HG02938 (cell line): ENCODE results near the gene SKAP2.

Experiments used
- ATAC-seq: cut with Tn5 transposase; IDR thresholded peaks from one replicate; pipeline ENCODE4 v1.9.1; 2021; ENCODE audit warnings: mild to moderate bottlenecking, moderate library complexity; ENCODE audit not compliant: unreplicated experiment

SKAP2 gene

DNA sequence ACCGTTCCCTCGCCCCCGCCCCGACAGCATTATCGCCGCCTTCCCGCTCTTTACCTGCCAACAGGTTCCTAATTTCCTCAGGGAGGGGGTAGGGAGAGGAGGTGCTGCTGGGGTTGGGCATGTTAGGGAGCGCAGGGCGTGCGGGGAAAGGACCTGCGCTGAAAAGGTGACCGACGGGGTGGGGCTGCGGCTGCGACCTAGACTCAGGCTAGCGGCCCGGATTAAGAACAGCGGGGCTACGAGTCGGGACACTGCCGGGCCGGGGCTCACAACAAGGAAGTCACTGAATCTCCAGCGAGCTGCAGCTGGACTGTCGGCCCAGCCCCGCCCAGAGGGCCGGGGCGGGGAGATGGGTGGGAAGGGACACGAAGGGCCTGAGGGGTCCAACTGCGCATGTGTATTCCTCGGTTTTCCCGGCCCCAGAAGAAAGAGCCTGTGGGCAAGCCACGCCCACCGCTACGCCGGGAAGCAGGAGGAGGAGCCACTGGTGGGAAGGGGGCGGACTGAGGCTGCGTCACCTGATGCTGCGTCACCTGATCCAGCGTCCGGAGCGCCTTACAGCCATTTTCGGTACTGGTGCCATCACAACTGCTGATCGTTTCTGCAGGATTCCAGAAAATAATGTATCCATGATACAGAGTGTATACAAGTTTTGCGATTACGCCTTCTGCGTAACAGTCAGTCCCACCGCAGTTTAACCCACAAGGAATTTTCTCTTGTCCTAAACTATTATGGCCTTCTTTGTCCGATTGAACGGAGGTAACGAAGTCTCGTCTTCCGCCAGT lies at the start of gene SKAP2:
SKAP2 (minus strand) TSS at position 282 of the 785 bp plus-strand sequence; CDS start at position 121, 161 bp downstream.
- ATAC-seq = peak; percentile 89

DNA sequence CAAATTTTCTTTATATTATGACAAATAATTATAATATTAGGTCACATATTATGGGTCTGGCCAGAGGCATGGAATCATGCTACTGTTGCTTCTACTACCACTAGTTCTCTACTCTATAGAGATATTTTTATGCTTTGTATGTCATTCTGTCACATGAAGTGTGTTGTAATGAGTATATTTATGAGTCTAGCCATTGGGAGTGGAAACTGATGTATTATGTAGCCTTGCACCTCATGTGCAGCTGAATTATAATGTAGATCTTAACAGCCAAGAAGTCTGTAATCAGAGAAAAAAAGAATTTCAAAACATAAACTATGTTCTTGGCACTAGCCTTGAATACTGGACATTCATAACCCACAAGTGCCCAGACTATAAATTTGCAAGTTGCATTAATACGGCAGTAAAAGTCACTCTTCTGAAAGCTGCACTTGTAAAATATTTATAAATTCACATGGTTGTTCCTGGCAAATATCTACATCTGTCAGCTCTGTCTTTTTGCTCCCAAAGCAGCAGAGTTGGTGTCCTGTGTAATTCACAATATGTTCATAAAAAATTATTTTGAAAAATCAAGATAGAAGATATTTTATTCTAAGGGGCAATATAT lies 48.6 kb upstream of the SKAP2 start:
- no peak for ATAC-seq

DNA sequence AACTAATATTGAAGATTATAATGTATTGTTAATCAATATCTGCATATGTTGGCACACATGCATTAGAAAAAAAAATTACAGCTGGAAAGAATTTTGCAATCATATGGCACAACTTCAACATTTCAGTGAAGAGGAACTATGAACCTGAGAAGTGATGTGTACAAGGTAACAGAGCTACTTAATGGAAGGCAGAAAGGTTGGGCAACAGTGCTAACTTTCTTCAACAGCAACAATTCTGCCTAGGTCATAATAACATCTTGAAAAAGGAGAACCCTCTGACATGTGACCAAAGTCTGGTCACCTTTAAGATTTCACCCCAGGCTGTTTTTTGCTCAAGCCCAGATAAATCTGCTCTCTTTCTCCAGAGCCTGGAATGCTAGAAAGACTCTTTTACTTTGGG lies 47.9 kb upstream of the SKAP2 start:
- no peak for ATAC-seq

DNA sequence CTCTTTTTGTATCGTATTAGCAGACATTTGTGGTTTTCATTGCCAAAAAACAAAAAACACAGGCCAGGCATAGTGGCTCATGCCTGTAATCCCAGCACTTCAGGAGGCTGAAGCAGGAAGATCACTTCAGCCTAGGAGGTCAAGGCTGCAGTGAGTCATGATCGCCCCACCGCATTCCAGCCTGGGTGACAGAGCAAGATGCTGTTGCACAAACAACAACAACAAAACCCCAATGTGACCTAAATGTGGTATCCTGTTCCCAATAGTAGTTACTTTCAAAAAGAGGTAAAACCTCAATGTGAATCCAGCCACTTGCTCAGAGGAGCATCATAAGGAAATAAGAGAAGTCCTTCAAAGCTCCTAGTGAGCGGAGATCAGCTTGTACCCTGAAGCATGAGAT lies 45.8 kb upstream of the SKAP2 start:
- no peak for ATAC-seq

DNA sequence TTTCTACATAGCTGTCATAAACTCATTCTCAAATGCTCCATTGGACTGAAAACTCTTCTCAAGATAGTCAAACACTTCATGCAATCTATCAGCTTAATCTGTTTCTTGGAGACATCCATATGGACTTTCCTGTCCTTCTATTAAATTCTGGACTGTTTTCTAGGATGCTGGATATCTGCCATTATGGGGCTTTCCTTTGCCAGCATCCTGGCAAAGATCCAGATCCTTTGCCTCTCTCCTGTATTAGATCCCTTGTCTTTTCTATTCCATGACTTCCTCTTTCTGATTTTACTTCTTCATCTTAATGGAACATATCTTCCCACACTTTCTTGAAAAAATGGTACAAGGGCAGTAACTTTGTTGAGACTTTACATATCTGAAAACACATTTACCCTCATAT lies 35.9 kb upstream of the SKAP2 start:
- no peak for ATAC-seq

DNA sequence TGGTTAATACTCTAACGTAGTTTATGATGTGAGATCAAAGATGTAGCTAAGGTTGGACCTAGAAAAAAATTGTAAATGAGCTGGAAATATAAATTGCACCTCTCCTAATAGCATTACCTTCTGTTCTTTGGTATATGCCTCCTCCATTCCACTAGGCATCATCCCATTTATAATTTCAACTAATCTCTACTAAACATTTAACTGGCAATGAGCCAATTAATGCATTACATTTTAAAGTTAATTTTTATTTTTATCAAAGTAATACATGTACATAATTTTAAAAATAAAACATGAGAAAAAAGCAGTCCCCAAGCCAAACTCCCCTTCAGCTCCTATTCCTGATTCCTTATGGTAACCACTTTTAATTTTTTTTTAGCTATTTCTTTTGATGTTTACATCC lies 35.1 kb upstream of the SKAP2 start:
- no peak for ATAC-seq

DNA sequence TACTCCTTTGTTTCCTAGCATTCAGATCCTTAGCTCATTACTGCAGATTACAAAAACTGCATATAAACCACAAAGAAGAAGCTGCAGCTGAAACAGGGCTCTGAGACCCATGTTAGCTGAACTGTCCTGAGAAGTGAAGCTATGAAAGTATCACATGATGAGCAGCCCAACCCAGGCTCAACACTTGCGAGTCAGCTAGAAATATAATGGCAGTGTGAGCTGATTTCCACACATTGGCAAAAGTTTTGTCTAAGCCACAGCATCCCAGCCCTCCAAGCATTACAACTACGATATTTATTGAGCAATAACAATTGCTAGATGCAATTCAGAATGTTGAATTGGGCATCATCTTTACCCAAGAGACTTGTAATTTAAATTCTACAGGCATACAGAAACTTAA lies 34.5 kb upstream of the SKAP2 start:
- ATAC-seq = no peak

GRCh38 chr7:26897928-26898327 lies 33.5 kb upstream of the SKAP2 start:
- ATAC-seq = no peak

DNA sequence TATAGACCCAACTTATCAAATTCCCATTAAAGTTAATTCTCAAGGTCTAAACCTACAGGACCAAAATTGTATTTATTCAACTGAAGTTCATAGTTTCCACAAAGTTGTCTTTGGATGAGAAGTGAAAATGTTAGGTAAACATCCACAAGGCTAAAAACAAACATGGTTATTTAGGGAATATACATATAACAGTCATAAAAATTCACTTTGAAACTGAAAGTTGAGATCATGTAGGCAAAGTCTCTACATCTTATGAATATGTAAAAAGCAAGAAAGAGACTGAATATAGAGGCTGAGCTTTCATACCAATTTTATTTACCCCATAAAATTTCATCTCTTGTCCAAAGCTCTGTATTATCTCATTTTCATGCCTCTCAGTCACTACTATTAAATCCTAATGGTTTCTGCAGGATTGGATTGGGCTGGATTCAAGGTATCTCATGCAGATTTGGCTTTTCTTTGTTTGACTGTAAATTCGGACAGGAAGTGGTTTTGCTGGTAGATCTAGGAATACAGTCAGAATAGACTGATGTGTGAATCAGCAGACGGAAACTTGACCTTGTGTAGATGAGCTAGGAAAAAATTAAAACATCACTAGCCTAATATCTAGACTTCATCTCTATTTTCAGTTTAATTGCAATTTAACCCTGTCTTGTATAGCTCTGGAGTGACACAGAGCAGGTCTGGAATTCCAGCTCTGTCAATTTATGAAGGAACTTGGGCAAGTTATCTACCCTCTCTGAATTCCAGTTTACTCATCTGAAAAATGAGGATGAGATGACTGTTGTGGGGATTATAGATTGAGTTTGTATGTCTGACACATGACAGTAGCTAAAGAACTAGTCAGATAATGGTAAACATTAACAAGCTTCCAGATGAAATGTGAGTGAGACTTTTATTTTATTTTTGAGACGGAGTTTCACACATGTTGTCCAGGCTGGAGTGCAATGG lies 27.3 kb upstream of the SKAP2 start:
- peak; percentile 78 for ATAC-seq

GRCh38 chr7:26880852-26881251 lies 16.5 kb upstream of the SKAP2 start:
- no peak for ATAC-seq

- ATAC-seq = no peak
These were observed 15.3 kb upstream of the SKAP2 start for GRCh38 chr7:26879671-26880070.

GRCh38 chr7:26868841-26869495 lies 4.6 kb upstream of the SKAP2 start:
- no peak for ATAC-seq

GRCh38 chr7:26865094-26865388 lies 651 bp upstream of the SKAP2 start:
- ATAC-seq = peak; percentile 28

DNA sequence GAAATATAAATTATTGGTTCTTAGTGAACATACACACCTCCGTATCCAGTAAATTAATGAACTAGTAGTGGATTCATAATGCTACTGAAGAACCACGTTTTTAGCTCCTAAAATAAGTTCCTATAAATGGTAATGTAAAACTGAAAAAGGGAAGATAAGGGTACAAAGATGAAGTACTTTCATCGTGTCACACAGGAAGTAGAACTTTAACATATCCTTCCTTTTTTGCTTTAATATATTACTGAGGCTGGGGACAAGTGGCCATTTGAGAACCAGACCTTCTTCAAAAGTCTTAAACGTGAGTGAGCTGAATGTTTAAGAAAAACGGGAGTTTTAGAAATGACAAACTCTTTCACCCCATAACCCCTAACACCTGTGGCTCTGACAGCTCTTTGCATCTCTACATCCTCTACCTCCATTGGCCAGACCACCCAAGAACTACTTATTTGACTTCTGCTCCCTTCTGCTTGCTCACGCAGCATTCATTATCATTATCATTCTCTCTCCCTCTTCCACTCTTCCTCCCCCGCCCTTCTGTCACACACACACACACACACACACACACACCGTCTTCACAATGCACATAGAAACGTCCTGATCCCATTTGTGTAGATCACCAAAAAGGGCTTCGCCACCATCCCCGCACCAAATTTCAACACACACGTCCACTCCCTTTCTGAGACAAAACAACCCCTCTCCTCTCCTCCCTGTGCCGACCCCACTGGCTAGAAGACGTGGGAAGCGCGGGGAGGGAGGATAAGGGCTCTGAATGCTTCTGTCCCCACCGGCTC lies 677 bp downstream of the SKAP2 start:
- ATAC-seq = peak; percentile 45

- ATAC-seq = no peak
These were observed 1.6 kb downstream of the SKAP2 start for GRCh38 chr7:26862834-26863233.

DNA sequence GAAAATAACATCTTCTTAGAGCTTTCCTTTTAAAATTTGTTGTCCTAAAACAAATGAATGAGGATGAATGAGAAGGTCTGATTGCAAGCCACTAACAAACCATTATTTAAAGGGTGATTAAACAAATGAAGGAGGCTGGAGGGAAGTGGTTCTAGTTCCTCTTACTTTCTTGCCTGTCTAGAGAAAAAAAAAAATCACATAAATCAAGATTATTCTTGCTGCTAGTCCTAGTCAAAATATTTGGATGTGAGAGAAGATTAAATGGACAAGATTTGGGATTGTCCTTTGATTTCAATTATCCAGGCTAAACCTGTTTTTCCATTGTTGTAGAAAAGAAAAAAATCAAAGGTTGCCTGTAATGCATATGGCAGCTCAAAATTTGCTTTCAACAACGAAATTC lies 3.3 kb downstream of the SKAP2 start:
- ATAC-seq = no peak

DNA sequence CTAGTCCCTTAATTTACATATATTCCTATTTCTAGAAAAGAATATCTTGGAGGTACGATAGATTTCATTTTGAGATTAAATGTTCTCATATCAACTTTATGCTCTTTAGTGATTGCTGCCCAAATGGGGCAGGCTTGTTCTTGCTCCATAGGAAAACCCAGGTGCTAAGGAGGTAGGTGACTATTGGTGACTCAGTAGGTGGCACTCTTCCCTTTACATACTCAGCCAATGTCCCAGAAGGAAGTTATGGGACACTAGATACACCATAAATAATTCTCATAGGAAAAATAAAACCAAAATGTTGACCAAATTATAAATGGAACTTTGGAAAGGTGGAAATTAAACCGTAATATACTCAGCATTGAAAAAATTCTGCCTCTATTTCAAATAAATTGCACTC lies 4.0 kb downstream of the SKAP2 start:
- ATAC-seq = no peak

- ATAC-seq = no peak
These were observed 4.7 kb downstream of the SKAP2 start for GRCh38 chr7:26859720-26860119.

DNA sequence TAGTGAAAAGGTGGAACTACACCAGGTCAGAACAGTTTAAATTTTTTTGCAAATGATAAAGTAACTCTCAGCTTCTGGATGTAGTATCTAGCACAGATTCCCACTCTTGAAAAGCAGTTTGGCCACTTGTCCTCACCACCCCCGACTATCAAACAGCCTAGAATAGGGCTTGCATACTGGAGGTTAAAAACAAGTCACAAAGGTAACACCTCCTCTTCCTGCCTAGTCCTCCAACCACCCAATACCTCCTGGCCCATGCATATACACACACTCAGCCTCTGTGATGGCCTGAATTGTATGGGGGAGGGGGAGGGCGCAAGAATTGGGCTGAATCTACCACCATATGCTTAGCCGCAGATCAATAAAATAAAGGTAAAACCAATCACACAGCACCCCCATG lies 5.7 kb downstream of the SKAP2 start:
- ATAC-seq = no peak

DNA sequence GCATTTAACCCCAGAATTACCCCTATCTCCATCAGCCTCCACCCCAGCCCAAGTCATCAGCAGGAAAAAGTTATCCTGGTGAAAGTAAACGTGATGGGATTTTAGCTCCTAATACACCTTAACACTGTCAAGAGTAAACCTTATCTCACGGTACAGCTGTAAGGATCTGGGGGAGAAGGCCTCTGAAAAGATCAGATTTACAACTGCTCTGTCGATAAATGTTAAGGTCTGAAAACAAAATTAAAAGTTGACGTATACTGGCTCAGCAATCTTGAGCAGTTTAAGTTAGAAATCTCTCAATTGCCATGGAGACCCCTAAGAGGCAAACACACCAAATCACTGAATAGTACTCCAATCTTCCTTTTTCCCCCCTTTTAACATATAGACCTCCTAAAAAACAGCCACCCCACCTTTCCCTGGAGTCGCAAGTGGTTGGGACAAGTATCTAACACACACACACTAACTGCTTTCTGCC lies 6.1 kb downstream of the SKAP2 start:
- no peak for ATAC-seq
